Dedifferentiated amniotic fluid mesenchymal stem cell (primary cell): ENCODE results near the gene RADIL.

ENCODE experiments used
- DNase-seq: peaks from one replicate; pipeline ENCODE4 v3.0.0-alpha.2; 2016; ENCODE audit errors: extremely low spot score

The RADIL gene

DNA sequence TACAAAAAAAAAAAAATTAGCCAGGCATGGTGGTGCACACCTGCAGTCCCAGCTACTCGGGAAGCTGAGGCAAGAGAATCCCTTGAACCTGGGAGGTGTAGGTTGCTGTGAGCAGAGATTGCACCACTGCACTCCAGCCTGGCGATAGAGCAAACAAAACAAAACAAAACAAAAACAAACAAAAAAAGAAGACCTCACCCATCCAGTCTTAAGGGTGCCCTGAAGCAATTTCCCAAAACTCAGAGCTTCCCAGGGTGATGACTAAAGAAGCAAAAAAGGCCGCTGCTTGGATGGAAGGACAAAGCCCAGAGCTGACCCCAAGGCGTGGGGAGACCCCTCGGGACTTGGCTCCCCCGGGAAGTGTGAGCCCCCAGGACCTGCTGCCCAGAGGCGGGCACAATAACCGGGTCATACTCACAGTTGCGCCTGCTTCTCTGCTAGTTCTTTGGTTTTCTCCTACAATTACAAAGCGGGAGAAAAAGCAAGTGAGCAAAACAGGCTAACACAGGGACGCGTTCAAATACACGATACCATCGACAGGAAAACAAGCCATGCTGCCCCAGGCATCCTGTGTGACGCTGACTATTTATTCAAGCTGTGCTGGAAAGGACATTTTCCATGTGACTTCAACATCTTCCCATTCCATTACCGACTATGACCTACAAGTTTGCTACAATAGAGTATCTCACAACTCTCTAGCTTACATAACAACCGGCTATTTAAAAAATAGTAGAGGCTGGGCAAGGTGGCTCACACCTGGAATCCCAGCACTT, 51.6 kb downstream of the RADIL start:
- DNase-seq: no peak

DNA sequence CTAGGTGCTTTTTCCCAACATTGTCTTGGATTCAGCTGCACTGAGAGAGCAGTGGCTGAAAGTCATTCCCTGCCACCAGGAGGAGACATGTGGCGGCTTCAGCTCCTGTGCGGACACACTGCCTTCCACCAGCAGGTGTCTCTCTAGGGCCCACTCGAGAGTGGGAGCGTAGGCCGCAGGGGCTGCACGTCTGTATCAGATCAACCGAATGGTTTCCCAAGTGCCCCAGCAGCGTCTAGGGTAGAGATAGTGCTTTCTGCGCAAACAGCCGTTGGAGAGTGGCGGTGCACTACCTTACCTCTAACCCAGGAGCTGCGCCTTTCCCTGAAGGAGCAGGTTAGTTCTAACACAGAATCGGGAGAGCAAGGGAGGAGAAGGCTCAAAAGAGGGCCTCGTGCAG, 53.3 kb downstream of the RADIL start:
- DNase-seq: no peak

GRCh38 chr7:4828720-4829383, 54.7 kb downstream of the RADIL start:
- DNase-seq: no peak

DNA sequence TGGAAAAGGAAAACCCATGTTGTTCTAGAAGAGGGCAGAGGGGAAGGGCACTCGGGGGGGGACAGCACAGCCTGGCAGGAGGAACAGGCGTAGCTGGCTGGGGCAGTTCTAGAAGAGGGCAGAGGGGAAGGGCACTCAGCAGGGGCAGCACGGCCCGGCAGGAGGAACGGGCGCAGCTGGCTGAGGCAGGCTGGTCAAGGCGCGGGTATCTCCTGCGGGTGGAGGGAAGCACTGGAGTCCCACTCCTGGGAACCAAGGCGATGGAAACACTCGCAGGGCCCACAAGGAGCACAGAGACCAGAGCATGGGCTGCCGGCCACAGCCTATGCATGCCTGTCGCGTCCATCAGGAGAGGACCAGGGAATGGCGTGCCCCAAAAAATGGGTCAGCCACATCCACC, 58.4 kb downstream of the RADIL start:
- no peak for DNase-seq

DNA sequence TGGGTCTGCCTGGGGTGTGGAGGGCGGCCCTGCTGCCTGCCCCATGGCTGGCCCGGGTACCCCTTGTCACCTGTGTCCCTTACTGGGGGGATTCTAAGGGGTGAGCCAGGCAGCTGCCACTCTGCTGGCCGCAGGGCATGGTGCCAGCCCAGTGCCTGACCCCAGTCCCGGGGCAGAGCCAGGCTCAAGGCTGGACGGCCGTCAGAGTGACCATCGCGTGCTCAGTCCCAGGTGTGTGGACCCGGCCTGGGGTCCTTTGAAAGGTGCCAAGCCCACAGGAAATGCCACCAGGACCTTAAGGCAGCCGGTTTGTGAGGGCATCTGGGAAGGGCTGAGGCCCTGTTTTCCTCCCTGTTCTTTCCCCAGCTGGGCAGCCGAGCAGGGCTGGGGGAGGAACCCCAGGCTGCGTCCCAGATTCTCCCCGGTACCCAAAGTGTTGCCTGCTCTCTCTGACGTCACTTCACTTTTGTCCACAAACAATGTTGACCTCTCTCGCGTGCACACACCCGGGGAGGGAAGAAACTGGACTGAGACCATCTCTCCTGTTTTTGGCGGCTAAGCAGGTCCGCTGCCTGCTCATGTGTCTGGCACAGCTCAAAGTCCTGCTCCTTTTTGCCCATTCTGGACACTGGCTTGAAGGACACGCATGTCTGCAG, 59.3 kb downstream of the RADIL start:
- DNase-seq: no peak

DNA sequence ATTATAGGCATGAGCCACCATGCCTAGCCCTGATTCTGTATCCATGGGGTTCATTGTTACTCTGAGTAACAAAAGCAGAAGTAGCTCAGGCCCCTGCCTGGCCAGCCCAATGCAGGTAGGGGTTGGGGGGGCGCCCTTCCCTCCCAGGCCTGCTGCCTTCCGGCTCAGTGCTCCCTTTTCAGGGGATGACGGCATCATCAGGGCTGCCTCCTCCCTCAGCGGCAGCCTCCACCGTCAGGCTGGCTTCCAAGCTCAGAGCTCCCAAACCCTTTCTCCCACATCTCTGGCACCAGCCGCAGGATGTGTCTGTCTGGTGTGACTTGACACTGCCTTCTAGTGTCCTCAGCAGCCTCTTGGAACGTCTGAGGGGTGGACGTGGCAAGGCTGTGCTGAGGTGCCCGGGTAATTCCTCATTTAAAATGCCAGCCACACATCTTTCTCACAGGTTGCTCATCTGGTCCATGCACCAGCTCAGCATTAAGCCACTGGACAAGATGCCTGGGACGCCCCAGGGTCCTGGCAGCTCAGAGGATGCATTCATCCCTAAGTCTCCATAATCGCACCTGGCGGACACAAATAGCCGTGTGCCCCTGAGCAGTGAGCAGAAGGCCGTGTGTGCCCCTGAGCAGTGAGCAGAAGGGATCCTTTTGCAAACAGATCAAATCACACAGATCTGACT, 59.9 kb downstream of the RADIL start:
- DNase-seq: no peak

DNA sequence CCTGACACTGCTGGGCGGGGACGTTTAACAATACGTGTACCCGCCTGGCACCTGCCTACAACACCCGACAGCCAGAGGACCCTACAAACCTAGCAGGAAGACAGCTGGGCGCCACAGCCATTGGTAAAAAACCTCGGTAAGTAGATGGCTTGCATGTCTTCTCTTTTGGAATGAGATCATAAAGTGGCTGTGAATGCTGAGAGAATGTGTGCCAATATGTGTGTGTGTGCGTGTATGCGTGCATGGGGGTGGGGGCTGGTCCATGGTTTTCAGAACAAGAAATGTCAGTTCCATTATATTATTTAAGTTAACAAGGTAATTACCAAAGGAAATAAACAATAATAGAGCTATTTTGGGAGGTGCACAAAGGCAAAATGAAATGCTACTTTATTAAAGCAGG, 60.8 kb downstream of the RADIL start:
- no peak for DNase-seq

- no peak for DNase-seq
Observed at GRCh38 chr7:4820967-4821471, 62.5 kb downstream of the RADIL start.

- no peak for DNase-seq
Observed at GRCh38 chr7:4820405-4820966, 63.0 kb downstream of the RADIL start.

DNA sequence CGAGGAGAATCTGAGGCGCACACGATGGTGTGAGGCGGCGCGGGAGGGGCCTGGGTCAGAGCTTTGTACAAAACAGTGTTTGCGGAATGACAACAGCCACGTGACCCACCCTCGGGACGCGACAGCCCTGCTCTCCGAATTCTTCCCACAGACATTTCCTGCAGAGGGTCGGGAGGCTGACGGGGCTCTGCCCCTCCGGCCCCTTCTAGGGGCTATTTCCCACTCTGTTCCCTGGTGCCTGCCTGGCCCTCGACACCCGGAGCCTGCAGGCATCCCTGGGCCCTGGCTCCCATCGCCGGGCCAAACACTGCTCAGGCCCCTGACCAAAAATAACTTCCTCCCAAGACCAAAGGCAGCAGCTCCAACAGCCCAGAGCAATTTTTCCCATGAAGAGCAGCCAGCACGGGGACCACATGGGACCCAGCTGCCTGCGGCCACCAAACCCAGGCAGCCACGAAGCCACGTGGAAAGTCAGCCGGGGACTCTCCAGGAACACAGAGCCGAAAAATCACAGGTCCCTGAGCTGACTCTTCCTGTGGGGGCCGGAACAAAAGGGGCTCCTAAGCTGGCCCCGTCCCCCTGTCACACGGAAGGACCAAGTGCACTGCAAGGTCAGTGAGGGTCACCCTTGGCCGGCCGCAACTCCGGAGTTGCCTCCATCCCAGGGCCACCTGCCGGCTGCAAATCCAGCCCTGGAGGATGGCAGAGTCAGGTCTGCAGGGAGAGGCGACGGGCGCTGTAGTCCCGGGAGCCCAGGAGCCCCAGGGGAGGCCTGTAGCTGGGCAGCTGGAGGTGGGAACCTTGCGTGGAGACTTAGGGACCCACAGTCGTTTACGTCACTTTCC, 63.7 kb downstream of the RADIL start:
- no peak for DNase-seq

- DNase-seq: no peak
Observed at GRCh38 chr7:4818000-4818794, 65.3 kb downstream of the RADIL start.

DNA sequence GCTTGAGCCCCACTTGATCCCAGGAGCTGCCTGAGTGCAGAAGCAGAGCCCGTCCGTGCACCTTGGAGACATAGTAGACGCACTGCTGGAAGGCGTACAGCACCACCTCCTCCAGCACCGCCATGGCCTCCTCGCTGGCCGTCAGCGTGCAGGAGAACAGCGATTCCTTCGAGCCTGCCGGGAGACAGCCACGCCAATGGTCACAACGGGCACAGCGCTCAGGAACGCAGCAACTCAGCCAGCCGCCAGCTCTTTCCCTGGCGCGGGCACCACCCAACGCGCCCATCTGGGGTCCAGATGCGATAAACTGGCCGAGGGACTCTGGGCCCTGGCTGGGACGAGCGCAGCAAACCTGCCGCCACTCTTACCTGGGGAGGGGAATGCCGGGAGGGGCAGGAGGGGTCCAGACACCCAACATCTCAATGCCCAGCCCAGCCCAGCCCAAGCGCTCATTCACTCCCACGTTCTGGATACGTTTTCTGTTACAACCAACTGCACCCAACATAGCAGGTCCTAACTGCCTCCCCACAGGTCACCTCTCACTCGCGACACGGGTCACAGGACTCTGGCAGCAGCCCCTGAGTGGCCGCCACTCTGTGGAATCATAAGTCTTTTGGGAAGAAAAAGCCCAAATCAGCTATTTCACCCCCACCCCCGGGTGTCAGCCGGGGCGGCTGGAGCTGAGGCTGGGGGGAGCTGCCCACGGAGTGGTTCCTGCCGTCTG, 66.2 kb downstream of the RADIL start:
- DNase-seq: no peak

DNA sequence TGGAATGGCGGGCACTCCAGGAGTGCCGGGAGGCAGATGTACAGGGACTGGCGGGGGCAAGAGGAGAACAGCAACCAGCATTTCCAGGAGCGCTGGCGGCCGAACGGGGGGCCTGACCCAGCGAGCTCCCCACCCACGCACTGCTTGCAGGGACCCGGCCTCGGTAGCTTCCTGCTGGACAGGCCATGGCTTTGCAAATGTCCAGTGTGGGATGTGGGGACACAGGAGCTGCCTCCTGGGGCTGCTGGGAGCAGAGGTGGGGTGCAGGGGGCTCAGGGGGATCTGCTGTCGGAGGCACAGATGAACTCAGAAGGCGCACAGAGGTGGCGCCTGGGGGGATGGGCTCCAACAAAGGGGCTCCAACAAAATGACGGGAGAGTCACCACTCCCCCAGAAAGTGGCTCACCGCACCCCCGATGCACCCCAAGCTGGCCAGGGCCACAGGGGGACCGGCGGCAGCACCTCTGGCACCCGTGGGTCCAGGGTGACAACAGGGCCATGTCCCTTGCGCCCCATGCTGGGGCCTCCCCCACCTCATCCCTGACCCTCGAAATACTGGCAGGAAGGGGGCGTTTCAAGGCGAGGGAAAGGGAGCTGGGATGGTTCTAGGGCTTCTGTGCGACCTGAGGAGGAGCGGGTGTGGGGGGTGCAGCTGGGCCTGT, 67.0 kb downstream of the RADIL start:
- DNase-seq: no peak

GRCh38 chr7:4815609-4816418, 67.7 kb downstream of the RADIL start:
- DNase-seq: no peak

DNA sequence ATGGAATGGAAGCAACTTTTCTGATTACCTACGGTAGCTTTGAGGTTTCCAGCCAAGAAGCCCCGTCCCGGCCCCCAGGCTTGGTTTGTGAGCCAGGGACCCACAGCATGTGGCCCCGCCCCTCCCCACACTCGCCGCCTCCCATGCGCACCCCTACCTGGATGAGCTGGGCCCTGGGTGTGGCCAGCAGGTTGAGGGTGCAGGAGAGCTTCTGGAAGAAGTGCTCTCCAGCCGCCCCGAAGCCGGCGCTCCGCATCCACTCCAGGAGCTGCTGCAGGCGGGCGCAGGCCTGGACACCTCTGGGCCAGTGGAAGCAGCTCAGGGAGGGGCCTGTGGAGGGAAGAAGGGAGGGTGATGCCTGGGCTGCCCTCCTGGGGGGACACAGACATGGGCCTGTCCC, 68.4 kb downstream of the RADIL start:
- no peak for DNase-seq

DNA sequence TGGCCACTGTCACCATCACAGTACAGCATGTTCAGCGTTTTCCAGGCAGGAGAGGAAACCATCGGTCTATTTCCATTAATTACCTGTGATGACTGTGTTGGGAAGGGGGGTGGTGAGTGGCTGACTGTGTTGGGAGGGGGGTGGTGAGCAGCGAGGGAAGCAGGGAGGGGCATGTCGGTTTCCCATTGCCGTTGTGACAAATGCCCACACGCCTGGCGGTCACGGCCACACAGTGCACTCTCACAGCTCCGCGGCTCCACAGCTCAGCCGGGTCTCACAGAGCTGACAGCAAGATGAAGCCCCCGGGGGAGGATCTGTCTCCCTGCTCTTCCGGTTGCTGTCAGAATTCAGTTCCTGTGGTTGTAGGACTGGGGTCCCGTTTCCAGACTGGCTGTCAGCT, 69.1 kb downstream of the RADIL start:
- no peak for DNase-seq

- no peak for DNase-seq
Observed at GRCh38 chr7:4809666-4810065, 73.8 kb downstream of the RADIL start.

GRCh38 chr7:4809091-4809591, 74.4 kb downstream of the RADIL start:
- DNase-seq: no peak
